HG02884 (cell line): ENCODE measurements around the gene PLCB4.
"Not testable (repeated sequence)": the region's sequence is repeated elsewhere in the genome, so short reads cannot be mapped to it uniquely, and the experiment has no call there.

Experiments
- ATAC-seq: cut with Tn5 transposase; IDR thresholded peaks from one replicate; pipeline ENCODE4 v1.9.1; 2021; ENCODE audit warnings: mild to moderate bottlenecking, moderate library complexity; ENCODE audit not compliant: unreplicated experiment

Gene PLCB4

GRCh38 chr20:9348747-9349146 is 279.9 kb downstream of the PLCB4 start:
- ATAC-seq = no peak

GRCh38 chr20:9349249-9349648 is 280.4 kb downstream of the PLCB4 start:
- no peak for ATAC-seq

- ATAC-seq = no peak
These were observed 283.9 kb downstream of the PLCB4 start for GRCh38 chr20:9352739-9353138.

GRCh38 chr20:9353180-9353915 is 284.5 kb downstream of the PLCB4 start:
- no peak for ATAC-seq

GRCh38 chr20:9353916-9354276 is 285.0 kb downstream of the PLCB4 start:
- ATAC-seq = no peak

- no peak for ATAC-seq
These were observed 285.7 kb downstream of the PLCB4 start for GRCh38 chr20:9354579-9354978.

- no peak for ATAC-seq
These were observed 289.1 kb downstream of the PLCB4 start for GRCh38 chr20:9358001-9358400.

- ATAC-seq = no peak
These were observed 290.8 kb downstream of the PLCB4 start for GRCh38 chr20:9359561-9360308.

GRCh38 chr20:9360431-9360830 is 291.5 kb downstream of the PLCB4 start:
- ATAC-seq = no peak

- no peak for ATAC-seq
These were observed 294.8 kb downstream of the PLCB4 start for GRCh38 chr20:9363673-9364072.

- no peak for ATAC-seq
These were observed 298.4 kb downstream of the PLCB4 start for GRCh38 chr20:9367328-9367727.

- no peak for ATAC-seq
These were observed 298.9 kb downstream of the PLCB4 start for GRCh38 chr20:9367746-9368145.

GRCh38 chr20:9368893-9369292 is 300.0 kb downstream of the PLCB4 start:
- ATAC-seq = no peak

GRCh38 chr20:9369557-9369956 is 300.7 kb downstream of the PLCB4 start:
- ATAC-seq = no peak

- no peak for ATAC-seq
These were observed 305.2 kb downstream of the PLCB4 start for GRCh38 chr20:9374072-9374471.

GRCh38 chr20:9374480-9374879 is 305.6 kb downstream of the PLCB4 start:
- no peak for ATAC-seq

GRCh38 chr20:9375221-9375681 is 306.4 kb downstream of the PLCB4 start:
- ATAC-seq = no peak

- no peak for ATAC-seq
These were observed 308.1 kb downstream of the PLCB4 start for GRCh38 chr20:9377007-9377406.

GRCh38 chr20:9385345-9386310 is 316.7 kb downstream of the PLCB4 start:
- not testable (repeated sequence) for ATAC-seq

- ATAC-seq = no peak
These were observed 319.4 kb downstream of the PLCB4 start for GRCh38 chr20:9388160-9388812.

- no peak for ATAC-seq
These were observed 319.9 kb downstream of the PLCB4 start for GRCh38 chr20:9388813-9389161.
